ENCODE data around the gene CELA3B.
"Not testable (repeated sequence)": the region's sequence is repeated elsewhere in the genome, so short reads cannot be mapped to it uniquely, and the experiment has no call there.

DNA sequence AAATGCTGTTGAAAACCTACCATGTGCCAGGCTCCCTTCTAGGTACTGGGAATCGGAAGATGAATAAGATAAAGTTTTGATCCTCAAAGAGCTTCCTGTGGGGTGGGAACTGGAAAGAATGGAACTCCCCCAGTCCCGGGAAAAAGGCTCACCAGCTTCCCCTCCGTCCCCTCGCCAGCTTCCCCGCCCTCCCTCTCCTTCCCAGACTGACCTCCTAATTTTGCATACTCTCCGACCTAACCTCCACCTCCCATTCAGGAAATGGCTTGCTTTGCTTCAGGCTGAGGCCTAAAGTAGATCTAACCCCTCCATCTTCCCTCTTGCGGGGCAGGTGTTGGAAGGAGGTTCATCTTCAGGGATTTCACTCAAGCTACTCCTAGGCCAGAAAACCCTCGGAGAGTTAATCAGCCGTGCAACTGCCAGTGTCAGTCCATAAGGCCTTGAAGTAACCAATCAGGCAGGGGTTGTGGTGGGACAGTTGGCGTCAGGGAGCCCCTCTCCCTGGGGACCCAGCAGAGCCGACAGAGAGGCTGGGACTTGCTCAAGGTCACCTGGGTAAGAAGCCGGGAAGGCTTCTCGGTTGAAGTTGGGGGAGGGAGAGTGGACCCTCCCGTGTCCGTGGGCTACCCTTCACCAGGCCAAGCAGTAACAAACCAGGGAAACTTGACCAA is 21.9 kb downstream of the CELA3B start:
- not testable (repeated sequence) for TF ChIP-seq CTCF, EP300, POLR2A (IDR thresholded peaks at IDR 0.05)
